Dermis microvascular lymphatic vessel endothelial cell (primary cell): Measurements from ENCODE around the gene AFAP1L2. TPM values are rescaled to one million over a fixed set of nuclear protein-coding genes. Genes with fewer than 3 reads are reported as not detected.
A peak's percentile ranks its signal among the peaks of the same experiment; 100 is the strongest.

ENCODE experiments used
- DNase-seq, 2 donors: peaks; one replicate each; pipeline versions ENCODE4 v3.0.0 to v3.0.0-alpha.2; 2010; ENCODE audit warnings: low read depth in 2 of 2
- total RNA-seq: library from RNA; depleted of rRNA; stranded (reverse); fragments of >200 nt; gene quantifications from 2 replicates; pipeline ENCODE4 v1.2.1, GENCODE V29; 2014

The AFAP1L2 gene
- total RNA-seq, 1 donor from 2014 or later: 1.2 TPM

DNA sequence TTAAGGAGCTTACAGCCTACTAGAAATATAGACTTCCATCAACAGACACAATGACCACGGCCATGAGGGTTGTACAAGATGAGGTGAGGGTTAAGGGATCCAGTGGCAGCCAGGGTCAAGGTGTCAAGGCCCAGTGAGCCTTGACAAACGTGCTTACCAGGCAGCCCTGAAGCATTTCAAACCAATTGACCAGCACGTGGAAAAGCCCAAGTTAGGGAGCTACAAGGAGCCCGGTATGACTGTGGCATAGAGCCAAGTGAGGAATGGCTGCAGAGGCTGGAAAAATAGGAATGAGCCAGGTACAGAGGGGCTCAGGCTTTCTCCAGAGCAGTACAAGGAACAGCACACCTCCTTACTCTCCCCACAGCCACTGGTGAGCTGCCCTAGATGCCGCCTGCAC lies 12.7 kb downstream of the AFAP1L2 start:
- DNase-seq: no peak

DNA sequence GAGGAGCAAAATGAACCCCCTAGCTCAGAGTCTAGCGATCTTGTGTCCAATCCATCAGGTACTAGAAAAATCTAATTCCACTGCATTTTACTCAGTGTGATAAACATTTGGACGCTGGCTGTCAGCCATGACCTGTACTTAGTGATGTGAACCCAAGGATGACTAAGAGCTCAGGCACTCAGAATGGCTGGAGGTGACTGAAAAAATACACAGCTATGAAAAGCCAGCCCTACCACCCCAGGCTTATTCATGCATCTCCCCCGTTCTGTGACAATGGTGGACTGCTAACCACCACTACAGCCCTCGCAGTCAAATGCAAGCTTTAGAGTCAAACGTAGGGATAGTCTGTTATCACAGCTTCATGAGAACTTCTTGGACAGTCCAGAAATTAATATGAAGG lies 14.9 kb downstream of the AFAP1L2 start:
- peak; percentile 89 to 95 for DNase-seq

GRCh38 chr10:114388275-114388674 lies 16.0 kb downstream of the AFAP1L2 start:
- DNase-seq: peak in 1 of 2 donors; percentile 24

GRCh38 chr10:114387784-114388183 lies 16.5 kb downstream of the AFAP1L2 start:
- DNase-seq: no peak

DNA sequence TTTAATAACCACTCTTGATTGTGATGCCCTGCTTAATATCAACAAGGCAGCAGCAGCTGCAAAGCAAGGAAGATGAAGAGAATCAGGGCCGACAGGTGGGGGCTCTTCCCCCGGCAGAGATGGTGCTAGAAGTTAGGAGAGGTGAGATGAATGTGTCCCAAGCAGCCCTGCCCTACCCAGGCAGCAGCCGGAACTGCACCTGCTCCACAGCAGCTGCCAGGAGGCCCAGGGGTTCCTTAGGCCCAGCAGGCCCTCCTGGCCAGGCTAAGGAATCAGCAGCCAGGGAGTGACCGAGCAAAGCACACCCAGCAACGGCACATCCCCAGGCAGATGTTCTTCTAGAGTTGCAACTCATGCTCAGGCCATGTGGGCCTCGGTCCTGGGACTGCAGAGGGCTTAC lies 17.9 kb downstream of the AFAP1L2 start:
- no peak for DNase-seq

GRCh38 chr10:114385557-114385956 lies 18.7 kb downstream of the AFAP1L2 start:
- no peak for DNase-seq

- DNase-seq: no peak
Observed at GRCh38 chr10:114384601-114385000, 19.7 kb downstream of the AFAP1L2 start.

DNA sequence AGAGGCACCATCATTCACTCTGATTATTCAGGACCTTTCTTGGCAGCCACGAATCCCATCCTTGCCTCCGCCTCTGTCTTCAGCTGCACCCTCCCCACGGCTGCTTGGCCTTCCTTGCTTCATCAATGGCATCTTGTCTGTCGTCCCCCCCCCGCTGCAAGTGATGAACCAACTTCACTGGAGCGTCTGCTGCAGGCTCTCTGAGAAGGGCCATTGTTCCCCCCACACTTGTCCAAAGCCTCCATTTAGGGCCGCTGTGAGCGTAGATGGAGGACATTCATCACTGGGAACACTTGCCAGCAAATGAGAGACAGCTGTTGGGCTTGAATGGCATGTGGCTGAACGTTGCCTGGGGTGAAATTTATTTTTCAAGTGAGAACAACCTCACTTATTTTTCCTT lies 20.1 kb downstream of the AFAP1L2 start:
- no peak for DNase-seq

DNA sequence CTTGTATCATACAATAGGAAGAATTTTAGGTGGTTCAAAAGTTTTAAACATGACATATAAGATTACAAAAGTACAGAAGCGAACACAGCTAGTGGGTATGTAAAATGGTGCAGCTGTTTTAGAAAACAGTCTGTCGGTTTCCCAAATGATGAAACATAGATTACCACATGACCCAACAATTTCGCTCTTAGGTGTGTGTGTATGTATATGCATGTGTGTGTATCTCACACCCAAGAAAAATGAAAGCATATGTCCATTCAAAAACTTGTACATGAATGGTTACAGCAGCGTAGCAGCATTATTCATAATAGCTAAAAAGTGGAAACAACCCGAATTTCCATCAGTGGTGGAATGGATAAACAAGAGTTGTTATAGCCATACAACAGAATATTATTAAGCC lies 23.5 kb downstream of the AFAP1L2 start:
- no peak for DNase-seq

DNA sequence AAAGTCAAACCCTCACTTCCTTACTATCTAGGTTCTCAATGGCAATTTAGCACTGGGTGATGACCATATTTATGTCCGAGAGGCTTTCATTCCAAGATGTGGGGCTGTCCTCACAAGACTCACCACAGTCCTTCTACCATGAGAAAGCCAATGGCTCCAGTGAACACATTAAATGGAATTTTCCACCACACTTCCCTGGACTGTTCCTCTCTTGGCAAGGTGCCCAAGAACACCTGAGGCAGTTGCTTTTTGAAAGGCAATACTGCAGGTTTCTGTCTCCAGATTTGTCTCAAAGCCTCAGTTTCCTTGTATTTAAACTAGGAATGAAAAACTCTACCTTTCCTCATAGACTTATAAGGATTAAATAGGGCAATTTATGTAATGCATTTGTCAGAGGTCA lies 24.2 kb downstream of the AFAP1L2 start:
- no peak for DNase-seq

DNA sequence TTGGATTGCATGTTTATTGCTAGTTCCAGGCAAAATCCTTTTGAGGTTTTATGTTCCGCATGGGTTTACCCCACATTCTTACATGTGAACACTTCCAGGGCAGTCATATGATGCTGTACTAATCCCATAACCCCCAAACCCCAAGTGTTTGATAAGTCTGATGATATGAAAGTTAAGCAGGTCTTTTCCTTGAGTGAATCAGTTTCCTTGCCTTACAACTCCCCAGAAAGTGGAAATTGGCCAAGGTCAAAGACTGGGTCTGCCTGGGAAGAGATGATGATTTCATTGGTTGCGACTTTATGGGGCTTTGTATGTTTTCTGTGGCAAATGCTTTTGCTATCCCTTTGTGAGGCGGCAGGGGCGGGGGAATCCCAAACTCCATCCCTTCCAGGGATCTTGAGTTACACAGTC lies 24.7 kb downstream of the AFAP1L2 start:
- peak in 1 of 2 donors; percentile 23 for DNase-seq

GRCh38 chr10:114376523-114376922 lies 27.8 kb downstream of the AFAP1L2 start:
- DNase-seq: no peak

- peak; percentile 47 to 84 for DNase-seq
Observed at GRCh38 chr10:114375047-114375446, 29.3 kb downstream of the AFAP1L2 start.

DNA sequence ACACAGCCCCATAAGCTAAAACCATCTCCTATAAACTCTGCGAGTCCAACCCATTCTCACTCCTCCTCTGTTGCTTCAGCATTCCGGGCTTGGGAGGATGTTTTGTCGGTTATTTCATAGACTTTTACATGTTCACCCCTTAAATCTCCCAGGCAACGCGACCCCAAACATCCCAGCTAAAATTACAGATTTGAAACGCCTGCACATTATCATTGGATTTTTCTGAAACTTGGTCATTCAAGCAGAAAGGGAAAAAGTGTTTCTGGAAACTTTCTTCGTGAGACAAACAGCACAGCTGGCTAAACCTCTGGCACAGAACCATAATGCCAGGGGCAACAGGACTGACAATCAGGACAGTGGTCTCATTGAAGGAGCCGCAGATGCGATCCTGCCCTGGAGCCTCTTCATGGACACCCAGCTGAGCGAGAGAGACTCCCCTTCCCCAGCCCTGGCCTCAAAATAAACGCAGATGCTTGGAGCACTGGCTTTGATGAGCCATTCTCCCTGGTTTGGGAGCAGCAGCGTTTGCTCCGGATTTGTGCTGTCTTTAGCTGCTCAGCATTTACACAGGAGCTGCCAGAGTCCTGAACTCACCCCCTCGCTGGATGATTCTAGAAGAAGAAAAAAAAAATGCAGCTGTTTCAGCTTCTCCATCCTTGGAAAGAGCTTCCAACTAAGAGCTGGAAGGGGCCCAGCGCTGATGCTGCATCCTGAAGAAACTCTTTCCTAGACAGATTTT lies 30.1 kb downstream of the AFAP1L2 start:
- DNase-seq: no peak

- DNase-seq: no peak
Observed at GRCh38 chr10:114373631-114374030, 30.7 kb downstream of the AFAP1L2 start.

GRCh38 chr10:114372995-114373394 lies 31.3 kb downstream of the AFAP1L2 start:
- DNase-seq: no peak

GRCh38 chr10:114372179-114372578 lies 32.1 kb downstream of the AFAP1L2 start:
- peak in 1 of 2 donors; percentile 82 for DNase-seq

- DNase-seq: no peak
Observed at GRCh38 chr10:114370966-114371365, 33.3 kb downstream of the AFAP1L2 start.

- no peak for DNase-seq
Observed at GRCh38 chr10:114370199-114370598, 34.1 kb downstream of the AFAP1L2 start.

DNA sequence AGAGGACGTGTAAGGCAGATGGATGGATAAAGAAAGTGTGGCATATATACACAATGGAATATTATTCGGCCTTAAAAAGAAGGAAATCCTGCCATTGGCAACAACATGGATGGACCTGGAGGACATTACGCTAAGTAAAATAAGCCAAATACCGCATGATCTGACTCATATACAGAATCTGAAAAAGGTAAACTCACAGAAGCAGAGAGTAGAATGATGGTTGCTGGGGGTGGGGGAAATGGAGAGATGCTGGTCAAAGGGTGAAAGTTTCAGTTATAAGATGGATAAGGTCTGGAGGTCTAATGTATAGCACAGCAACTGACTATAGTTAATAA lies 36.3 kb downstream of the AFAP1L2 start:
- DNase-seq: no peak

- no peak for DNase-seq
Observed at GRCh38 chr10:114367351-114368056, 36.8 kb downstream of the AFAP1L2 start.

DNA sequence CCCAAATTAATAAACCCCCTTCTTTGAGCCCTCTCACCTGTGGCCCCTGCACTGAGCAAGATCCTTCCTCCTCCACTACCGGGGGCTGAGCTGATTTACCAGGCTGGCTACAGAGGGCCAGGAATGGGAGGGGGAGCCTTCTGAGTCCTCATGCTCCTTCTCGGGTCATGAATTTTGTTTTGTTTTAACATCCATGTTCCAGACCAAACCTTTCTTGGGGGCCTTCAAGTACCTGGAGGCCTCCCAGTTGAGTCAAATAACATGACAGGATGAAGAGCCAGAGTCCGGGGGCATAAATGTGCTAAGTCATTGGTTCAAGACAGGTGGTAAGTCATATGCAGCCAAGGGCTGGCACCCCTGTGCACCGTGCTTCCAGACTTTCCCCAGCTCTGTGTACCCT lies 39.6 kb downstream of the AFAP1L2 start:
- DNase-seq: no peak

DNA sequence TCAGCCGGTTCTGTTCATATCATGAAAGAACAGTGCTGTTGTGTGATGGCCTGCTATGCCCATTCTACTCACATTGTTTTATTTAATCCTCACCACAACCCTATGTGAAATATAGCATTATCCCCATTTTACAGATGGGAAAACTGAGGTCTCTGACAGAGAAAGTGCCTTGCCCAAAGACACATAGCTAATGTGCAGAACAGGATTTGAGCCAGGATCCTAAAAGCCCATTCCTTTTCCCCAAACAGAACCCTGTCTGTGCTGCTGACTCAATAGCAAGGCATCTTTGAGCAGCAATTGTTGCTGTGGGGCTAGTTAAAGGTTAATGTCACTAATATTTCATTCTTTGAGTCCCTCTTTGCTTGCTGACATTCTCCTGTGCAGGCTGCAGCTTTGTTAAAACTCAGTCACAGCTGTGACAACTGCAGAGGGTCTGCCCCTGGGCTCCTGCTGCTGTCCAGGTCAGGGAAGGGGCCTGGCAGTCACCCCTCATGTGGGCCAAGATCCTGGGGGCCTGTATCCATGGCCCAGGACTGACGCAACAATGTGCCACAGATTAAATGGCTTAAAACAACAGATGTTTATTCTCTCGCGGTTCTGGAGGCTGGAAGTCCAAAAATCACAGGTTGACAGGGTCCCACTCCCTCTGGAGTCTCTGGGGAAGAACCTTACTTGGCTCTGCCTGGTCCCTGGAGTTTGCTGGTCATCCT lies 40.4 kb downstream of the AFAP1L2 start:
- DNase-seq: no peak
